ENCODE measurements around the gene BBS9.

BBS9 gene

DNA sequence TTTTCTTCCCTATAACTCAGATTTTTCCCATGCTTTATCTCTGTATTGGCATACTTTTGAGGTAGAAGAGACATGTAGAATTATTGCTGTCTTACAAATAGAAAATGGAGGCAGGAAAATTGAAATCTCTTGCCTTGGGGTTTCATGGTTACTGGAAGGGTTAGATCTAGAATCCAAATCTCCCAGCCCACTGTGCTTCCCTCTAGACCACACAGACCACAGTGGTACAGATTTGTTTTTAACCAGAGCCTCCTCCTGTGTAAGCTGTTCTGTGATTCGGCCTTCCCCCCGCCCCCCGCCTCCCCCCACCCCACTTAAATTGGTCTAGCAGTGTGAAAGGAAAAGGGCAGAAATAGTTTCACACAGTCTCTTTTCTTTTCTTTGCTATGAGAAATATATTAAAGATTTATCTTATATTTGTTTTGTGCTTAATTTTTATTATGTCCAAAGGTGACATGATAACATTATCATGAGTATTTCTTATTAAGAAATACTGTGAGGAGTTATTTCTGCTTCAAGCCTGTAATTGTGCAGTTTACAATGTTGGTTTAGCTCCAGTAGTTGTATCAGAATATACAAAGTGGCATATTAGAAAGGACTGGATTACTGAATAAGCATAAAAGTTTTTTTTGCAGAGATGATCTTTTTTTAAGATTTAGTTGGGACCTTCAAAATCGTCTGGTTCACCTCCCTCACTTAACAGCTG, 407.2 kb downstream of the BBS9 start:
- H3K27ac ChIP-seq = no peak overlapping the region
- TF ChIP-seq, protein P1, sequence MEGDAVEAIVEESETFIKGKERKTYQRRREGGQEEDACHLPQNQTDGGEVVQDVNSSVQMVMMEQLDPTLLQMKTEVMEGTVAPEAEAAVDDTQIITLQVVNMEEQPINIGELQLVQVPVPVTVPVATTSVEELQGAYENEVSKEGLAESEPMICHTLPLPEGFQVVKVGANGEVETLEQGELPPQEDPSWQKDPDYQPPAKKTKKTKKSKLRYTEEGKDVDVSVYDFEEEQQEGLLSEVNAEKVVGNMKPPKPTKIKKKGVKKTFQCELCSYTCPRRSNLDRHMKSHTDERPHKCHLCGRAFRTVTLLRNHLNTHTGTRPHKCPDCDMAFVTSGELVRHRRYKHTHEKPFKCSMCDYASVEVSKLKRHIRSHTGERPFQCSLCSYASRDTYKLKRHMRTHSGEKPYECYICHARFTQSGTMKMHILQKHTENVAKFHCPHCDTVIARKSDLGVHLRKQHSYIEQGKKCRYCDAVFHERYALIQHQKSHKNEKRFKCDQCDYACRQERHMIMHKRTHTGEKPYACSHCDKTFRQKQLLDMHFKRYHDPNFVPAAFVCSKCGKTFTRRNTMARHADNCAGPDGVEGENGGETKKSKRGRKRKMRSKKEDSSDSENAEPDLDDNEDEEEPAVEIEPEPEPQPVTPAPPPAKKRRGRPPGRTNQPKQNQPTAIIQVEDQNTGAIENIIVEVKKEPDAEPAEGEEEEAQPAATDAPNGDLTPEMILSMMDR (conservative IDR thresholded peaks at IDR 0.05) = no peak
- no peak for TF ChIP-seq ZFX (IDR thresholded peaks at IDR 0.05)

DNA sequence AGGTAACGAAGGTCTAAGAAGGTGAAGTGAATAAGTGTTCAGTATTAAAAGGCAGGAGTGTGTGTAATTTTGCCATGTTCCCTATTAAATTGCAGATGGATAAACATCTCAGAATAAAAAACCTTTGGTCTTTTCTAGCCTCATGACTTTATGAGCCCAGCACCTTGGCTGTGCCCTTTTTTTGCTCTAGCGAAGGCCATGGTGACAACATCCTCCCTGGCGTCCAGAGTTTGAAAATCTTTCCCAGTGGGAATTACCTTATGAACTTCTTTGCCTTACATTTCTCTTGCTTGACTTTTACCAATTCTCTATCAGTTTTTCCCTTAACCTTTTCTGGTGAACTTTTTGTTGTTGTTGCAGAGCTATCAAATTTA, 407.7 kb downstream of the BBS9 start:
- H3K27ac ChIP-seq = no peak overlapping the region
- TF ChIP-seq ZFX (IDR thresholded peaks at IDR 0.05) = no peak
- TF ChIP-seq, protein P1 (conservative IDR thresholded peaks at IDR 0.05) = no peak

DNA sequence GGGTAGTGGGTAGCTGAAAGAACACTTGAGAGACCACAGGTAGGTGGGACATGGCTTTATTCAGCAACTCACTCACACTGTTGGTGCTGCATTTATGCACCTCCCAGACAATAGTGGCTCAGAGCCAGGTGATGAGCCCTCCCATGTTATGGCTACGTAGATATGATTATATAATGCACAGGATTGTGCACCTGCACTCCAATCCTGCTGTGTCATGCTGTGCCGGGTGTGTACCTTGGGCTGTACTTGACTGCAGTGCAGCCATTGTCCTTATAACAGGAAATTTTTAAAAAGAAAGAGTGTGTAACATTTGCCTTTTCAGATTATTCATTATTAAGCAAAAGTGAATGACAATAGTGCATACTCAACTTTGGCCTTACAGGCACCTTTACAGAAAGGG, 409.8 kb downstream of the BBS9 start:
- H3K27ac ChIP-seq = no peak overlapping the region
- TF ChIP-seq, protein P1 (conservative IDR thresholded peaks at IDR 0.05) = no peak
- TF ChIP-seq ZFX (IDR thresholded peaks at IDR 0.05) = no peak

DNA sequence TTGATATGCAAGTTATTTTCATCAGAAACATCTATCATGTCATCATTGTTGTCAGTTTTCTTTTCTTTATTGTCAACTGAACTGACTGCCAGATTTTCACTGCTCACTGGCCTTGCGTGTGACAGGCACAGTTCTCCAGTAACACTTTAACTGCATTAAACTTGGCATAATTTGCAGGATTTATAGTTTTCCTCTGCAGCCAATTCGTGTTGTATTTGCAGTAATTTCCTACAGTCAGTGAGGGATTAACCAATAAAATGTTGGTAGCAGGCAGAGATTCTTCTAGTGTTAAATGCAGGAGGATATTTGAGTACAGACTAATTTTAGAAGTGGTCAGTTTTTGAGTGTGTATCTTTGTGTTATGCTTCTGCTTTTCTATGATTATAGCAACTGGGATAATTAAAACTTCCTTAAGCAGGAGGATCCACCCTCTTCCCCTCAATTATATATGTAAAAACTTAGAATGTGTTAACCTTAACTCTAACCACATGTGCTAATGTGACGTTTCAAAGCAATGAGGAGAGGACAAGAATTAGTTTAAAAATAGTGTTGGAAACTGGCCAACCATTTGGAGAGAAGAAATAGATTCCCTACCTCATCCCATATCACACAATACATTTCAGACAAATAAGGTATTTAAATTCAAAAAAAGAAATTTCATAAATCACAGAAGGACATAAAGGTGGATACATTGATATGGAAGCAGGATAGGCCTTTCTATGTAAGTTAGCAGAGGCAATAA, 410.5 kb downstream of the BBS9 start:
- no peak overlapping the region for H3K27ac ChIP-seq
- no peak for TF ChIP-seq ZFX (IDR thresholded peaks at IDR 0.05)
- TF ChIP-seq, protein P1 (conservative IDR thresholded peaks at IDR 0.05) = no peak

DNA sequence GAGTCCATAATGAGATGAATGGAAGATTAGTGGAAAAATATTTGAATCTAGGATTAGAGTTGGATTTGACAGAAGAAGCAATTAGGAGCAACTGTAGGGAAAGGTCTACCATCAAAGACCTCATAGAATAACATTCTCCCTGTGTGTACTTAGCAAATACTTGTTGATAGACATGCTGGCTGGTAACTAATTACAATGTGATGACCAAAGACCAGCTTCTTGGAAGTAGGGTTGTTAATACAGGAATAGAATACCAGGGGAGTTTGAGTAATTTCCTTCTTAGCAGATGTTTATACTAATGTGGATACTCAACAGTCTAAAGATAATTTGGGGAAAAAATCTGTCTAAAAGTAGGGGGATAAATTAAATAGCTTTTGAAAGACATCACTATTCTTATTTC, 418.5 kb downstream of the BBS9 start:
- no peak overlapping the region for H3K27ac ChIP-seq
- TF ChIP-seq, protein P1 (conservative IDR thresholded peaks at IDR 0.05) = no peak
- TF ChIP-seq ZFX (IDR thresholded peaks at IDR 0.05) = no peak

DNA sequence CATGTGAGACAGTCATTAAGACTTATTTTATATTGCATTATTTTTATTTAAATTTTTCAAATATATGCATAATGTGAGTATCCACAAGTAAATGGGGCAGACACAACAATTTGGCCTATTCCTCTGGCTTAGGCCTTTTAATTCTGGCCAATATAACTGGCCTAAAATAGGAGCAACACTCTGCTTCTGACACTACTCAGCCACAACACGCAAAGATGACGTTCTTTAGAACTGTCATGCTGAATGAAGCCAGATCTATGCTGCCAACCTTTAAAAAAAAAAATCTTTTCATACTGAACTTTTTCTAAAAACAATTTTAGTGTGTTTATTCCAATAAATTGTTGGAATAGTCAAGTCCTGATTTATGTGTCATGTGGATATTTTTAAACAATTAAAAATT, 421.0 kb downstream of the BBS9 start:
- TF ChIP-seq, protein P1 (conservative IDR thresholded peaks at IDR 0.05) = no peak
- TF ChIP-seq ZFX (IDR thresholded peaks at IDR 0.05) = no peak
- H3K27ac ChIP-seq = no peak overlapping the region

DNA sequence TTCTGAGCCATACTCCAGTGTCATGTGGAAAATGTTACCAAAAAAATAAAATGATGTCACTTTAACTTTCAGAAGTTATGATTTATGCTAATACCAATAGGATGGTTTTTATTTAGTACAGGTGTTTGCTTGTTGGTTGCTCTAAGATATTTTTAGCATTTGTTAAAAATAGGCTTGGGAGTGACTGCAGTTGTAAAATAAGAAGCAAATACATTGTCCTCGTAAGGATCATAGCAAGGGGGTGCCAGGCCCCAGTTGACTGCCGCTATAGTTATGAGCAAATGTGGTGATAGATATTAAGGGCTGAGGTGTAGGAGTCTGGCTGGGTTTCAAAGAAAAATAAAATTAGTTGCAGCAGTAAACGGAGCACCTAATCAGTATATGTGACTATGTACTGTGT, 421.6 kb downstream of the BBS9 start:
- TF ChIP-seq, protein P1 (conservative IDR thresholded peaks at IDR 0.05) = no peak
- TF ChIP-seq ZFX (IDR thresholded peaks at IDR 0.05) = no peak
- H3K27ac ChIP-seq = no peak overlapping the region

Measured in C4-2B (cell line).